Hepatocyte (in vitro differentiated cells): ENCODE results near the gene MVD.

ENCODE experiments used
- CTCF ChIP-seq: fragments of 200-600 bp; sonication (generic); IDR thresholded peaks from 2 replicates; pipeline ENCODE4 v1.5.1; 2016; ENCODE audit warnings: antibody characterized with exemption, mild to moderate bottlenecking; ENCODE audit not compliant: poor library complexity
- EZH2 ChIP-seq: fragments of 200-600 bp; sonication (generic); IDR thresholded peaks from 2 replicates; pipeline ENCODE4 v1.6.1; 2016; ENCODE audit warnings: antibody characterized with exemption, mild to moderate bottlenecking, borderline replicate concordance
- EZH2phosphoT487 ChIP-seq: fragments of 200-600 bp; sonication (generic); IDR thresholded peaks from one replicate; pipeline ENCODE4 v1.6.1; 2018; ENCODE audit warnings: antibody characterized with exemption, mild to moderate bottlenecking, low read depth, moderate library complexity; ENCODE audit not compliant: unreplicated experiment, severe bottlenecking

GRCh38 chr16:88667461-88667860 is 4.6 kb upstream of the MVD start:
- TF ChIP-seq CTCF (no peak), EZH2 (no peak), EZH2phosphoT487 (no peak)
